ENCODE results near the gene VNN1.

Gene VNN1

DNA sequence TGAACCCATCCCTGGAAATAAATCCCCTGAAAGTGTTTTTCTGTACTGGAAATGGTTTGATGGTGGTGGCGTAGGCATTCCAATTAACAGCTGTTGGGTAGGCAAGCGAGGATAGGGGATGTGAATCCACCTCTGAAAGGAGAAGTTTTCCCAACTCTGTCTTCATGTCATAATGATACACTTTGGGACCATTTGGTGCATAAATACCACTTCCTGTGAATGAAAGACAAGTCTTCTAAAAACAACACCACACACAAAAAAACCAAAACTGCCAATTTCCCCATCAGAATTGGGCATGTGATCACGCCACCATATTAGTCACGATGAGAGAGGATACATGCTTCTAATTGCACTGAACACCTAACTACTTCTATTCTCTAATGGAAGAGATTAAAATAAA, 37.5 kb upstream of the VNN1 start:
- no peak overlapping the region for H3K27ac ChIP-seq (ENCODE audit: extremely low read depth, low read depth, low read length)
- H3K4me1 ChIP-seq (ENCODE audit: control insufficient read depth, insufficient read depth, low read length), result no peaks in the 10 kb centered on the region
- H3K4me3 ChIP-seq (ENCODE audit: low read depth, low read length), result no peak overlapping the region
- no peaks in the 10 kb centered on the region for H3K36me3 ChIP-seq (ENCODE audit: control insufficient read depth in 2 of 2, insufficient read depth in 1 of 2, low read length in 2 of 2)
- ChIA-PET POLR2A (no interaction called here), CTCF (interaction anchor here (0.6 to 0.9 kb wide), 2 partner anchors 48 to 67 kb away, joined by 3 read pairs; no protein-coding TSS in a partner anchor)
- TF ChIP-seq, protein P1, sequence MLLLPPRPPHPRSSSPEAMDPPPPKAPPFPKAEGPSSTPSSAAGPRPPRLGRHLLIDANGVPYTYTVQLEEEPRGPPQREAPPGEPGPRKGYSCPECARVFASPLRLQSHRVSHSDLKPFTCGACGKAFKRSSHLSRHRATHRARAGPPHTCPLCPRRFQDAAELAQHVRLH (tag by site-specific recombination; IDR thresholded peaks at IDR 0.05), result no peak
- TF ChIP-seq WT1 (tag by site-specific recombination; IDR thresholded peaks at IDR 0.05) (no peak), GLI2 (tag by site-specific recombination; IDR thresholded peaks at IDR 0.05; ENCODE audit: borderline replicate concordance, low read depth) (no peak), ZNF24 (tag by site-specific recombination; IDR thresholded peaks at IDR 0.05) (no peak), ZNF747 (tag by site-specific recombination; IDR thresholded peaks at IDR 0.05) (no peak), ZNF341 (tag by site-specific recombination; IDR thresholded peaks at IDR 0.05; ENCODE audit: low read depth) (no peak), ZNF416 (tag by site-specific recombination; IDR thresholded peaks at IDR 0.05) (no peak)
- H3K9me3 ChIP-seq (ENCODE audit: control insufficient read depth, insufficient read depth, low read depth, low read length), result no peaks in the 10 kb centered on the region

DNA sequence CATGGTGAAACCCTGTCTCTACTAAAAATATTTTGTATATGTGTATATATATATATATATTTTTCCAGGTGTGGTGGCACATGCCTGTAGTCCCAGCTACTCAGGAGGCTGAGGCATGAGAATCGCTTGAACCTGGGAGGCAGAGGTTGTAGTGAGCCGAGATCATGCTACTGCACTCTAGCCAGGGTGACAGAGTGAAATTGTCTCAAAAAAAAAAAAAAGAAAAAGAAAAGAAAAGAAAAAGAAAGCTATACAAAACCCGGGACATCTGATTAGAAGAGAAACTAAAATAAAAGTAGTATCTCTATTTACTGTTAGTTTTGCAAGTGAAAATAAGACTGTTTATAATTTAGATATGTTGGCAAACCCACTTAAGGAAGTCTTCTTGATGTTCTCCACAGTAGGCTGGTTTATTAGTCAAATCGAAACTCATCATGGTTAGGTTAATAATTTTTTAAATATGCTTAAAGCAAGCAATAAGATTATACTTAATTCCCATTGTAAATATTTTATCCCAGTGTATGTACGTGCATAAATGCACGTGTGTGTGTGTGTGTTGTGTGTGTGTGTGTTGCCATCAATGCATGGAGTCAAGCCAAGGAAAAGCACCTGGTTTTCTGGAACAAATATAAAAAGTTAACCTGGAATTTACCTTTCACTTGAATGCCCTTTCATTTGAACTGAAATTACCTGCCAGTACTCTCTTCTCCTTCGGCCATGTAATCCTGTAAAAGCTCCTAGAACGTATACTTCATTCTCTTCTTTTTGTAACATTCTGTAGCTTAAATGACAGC, 36.8 kb upstream of the VNN1 start:
- H3K9me3 ChIP-seq (ENCODE audit: control insufficient read depth, insufficient read depth, low read depth, low read length), result no peaks in the 10 kb centered on the region
- no peaks in the 10 kb centered on the region for H3K36me3 ChIP-seq (ENCODE audit: control insufficient read depth in 2 of 2, insufficient read depth in 1 of 2, low read length in 2 of 2)
- POLR2A ChIA-PET, result no interaction called here
- no peaks in the 10 kb centered on the region for H3K4me1 ChIP-seq (ENCODE audit: control insufficient read depth, insufficient read depth, low read length)
- H3K4me3 ChIP-seq (ENCODE audit: low read depth, low read length), result no peak overlapping the region
- H3K27ac ChIP-seq (ENCODE audit: extremely low read depth, low read depth, low read length), result no peak overlapping the region
- CTCF ChIA-PET, result interaction anchor here (0.6 to 0.9 kb wide), 3 partner anchors 38 to 449 kb away, joined by 3 read pairs; no protein-coding TSS in a partner anchor
- TF ChIP-seq, protein P2, sequence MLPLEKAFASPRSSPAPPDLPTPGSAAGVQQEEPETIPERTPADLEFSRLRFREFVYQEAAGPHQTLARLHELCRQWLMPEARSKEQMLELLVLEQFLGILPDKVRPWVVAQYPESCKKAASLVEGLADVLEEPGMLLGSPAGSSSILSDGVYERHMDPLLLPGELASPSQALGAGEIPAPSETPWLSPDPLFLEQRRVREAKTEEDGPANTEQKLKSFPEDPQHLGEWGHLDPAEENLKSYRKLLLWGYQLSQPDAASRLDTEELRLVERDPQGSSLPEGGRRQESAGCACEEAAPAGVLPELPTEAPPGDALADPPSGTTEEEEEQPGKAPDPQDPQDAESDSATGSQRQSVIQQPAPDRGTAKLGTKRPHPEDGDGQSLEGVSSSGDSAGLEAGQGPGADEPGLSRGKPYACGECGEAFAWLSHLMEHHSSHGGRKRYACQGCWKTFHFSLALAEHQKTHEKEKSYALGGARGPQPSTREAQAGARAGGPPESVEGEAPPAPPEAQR (tag by site-specific recombination; IDR thresholded peaks at IDR 0.05), result no peak
- TF ChIP-seq, protein P3, sequence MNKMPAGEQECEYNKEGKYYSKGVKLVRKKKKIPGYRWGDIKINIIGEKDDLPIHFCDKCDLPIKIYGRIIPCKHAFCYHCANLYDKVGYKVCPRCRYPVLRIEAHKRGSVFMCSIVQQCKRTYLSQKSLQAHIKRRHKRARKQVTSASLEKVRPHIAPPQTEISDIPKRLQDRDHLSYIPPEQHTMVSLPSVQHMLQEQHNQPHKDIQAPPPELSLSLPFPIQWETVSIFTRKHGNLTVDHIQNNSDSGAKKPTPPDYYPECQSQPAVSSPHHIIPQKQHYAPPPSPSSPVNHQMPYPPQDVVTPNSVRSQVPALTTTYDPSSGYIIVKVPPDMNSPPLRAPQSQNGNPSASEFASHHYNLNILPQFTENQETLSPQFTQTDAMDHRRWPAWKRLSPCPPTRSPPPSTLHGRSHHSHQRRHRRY (tag by site-specific recombination; IDR thresholded peaks at IDR 0.05), result no peak
- TF ChIP-seq ZNF664 (tag by site-specific recombination; IDR thresholded peaks at IDR 0.05) (no peak), ZFP37 (tag by site-specific recombination; IDR thresholded peaks at IDR 0.05) (no peak)
- TF ChIP-seq, protein P4, sequence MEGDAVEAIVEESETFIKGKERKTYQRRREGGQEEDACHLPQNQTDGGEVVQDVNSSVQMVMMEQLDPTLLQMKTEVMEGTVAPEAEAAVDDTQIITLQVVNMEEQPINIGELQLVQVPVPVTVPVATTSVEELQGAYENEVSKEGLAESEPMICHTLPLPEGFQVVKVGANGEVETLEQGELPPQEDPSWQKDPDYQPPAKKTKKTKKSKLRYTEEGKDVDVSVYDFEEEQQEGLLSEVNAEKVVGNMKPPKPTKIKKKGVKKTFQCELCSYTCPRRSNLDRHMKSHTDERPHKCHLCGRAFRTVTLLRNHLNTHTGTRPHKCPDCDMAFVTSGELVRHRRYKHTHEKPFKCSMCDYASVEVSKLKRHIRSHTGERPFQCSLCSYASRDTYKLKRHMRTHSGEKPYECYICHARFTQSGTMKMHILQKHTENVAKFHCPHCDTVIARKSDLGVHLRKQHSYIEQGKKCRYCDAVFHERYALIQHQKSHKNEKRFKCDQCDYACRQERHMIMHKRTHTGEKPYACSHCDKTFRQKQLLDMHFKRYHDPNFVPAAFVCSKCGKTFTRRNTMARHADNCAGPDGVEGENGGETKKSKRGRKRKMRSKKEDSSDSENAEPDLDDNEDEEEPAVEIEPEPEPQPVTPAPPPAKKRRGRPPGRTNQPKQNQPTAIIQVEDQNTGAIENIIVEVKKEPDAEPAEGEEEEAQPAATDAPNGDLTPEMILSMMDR (tag by site-specific recombination; IDR thresholded peaks at IDR 0.05), result no peak
- TF ChIP-seq, protein P5, sequence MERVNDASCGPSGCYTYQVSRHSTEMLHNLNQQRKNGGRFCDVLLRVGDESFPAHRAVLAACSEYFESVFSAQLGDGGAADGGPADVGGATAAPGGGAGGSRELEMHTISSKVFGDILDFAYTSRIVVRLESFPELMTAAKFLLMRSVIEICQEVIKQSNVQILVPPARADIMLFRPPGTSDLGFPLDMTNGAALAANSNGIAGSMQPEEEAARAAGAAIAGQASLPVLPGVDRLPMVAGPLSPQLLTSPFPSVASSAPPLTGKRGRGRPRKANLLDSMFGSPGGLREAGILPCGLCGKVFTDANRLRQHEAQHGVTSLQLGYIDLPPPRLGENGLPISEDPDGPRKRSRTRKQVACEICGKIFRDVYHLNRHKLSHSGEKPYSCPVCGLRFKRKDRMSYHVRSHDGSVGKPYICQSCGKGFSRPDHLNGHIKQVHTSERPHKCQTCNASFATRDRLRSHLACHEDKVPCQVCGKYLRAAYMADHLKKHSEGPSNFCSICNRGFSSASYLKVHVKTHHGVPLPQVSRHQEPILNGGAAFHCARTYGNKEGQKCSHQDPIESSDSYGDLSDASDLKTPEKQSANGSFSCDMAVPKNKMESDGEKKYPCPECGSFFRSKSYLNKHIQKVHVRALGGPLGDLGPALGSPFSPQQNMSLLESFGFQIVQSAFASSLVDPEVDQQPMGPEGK (tag by site-specific recombination; IDR thresholded peaks at IDR 0.05), result no peak

DNA sequence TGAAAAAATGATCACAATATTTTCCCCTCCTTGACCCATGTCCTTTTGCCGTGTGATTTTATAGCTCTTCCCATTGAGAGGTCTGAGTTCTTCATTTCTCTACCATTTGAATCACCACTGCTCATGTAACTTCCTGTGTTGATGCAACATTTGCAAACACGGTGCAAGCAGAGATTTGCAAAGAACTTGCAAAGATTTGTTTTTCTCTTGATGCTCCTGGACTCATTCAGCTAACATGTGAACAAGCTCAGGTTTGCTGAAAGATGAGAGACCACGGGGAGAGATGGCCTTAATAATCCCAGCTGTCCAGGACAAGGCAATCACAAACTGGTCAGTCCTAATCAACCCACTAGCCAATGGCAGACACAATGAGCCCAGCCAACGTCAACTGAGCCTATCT, 35.3 kb upstream of the VNN1 start:
- ChIA-PET POLR2A (no interaction called here), CTCF (no interaction called here)
- no peaks in the 10 kb centered on the region for H3K36me3 ChIP-seq (ENCODE audit: control insufficient read depth in 2 of 2, insufficient read depth in 1 of 2, low read length in 2 of 2)
- H3K4me1 ChIP-seq (ENCODE audit: control insufficient read depth, insufficient read depth, low read length), result no peaks in the 10 kb centered on the region
- no peak overlapping the region for H3K4me3 ChIP-seq (ENCODE audit: low read depth, low read length)
- no peak overlapping the region for H3K27ac ChIP-seq (ENCODE audit: extremely low read depth, low read depth, low read length)
- no peaks in the 10 kb centered on the region for H3K9me3 ChIP-seq (ENCODE audit: control insufficient read depth, insufficient read depth, low read depth, low read length)
- TF ChIP-seq SCRT2 (tag by site-specific recombination; IDR thresholded peaks at IDR 0.05) (no peak), GLIS2 (tag by site-specific recombination; IDR thresholded peaks at IDR 0.05) (no peak), OVOL3 (tag by site-specific recombination; IDR thresholded peaks at IDR 0.05) (no peak), ZNF174 (tag by site-specific recombination; IDR thresholded peaks at IDR 0.05) (no peak), ZNF701 (tag by site-specific recombination; IDR thresholded peaks at IDR 0.05) (no peak)
- TF ChIP-seq, protein P6, sequence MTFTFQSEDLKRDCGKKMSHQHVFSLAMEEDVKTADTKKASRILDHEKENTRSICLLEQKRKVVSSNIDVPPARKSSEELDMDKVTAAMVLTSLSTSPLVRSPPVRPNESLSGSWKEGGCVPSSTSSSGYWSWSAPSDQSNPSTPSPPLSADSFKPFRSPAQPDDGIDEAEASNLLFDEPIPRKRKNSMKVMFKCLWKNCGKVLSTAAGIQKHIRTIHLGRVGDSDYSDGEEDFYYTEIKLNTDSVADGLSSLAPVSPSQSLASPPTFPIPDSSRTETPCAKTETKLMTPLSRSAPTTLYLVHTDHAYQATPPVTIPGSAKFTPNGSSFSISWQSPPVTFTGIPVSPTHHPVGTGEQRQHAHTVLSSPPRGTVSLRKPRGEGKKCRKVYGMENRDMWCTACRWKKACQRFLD (tag by site-specific recombination; IDR thresholded peaks at IDR 0.05), result no peak
- TF ChIP-seq, protein P7, sequence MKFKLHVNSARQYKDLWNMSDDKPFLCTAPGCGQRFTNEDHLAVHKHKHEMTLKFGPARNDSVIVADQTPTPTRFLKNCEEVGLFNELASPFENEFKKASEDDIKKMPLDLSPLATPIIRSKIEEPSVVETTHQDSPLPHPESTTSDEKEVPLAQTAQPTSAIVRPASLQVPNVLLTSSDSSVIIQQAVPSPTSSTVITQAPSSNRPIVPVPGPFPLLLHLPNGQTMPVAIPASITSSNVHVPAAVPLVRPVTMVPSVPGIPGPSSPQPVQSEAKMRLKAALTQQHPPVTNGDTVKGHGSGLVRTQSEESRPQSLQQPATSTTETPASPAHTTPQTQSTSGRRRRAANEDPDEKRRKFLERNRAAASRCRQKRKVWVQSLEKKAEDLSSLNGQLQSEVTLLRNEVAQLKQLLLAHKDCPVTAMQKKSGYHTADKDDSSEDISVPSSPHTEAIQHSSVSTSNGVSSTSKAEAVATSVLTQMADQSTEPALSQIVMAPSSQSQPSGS (tag by site-specific recombination; IDR thresholded peaks at IDR 0.05; ENCODE audit: low read depth), result no peak

All from HEK293 (cell line).